A673 (cell line): ENCODE data around the gene ADAMTSL1.

Source experiments
- CTCF ChIP-seq: fragments of 300-800, 200-600 bp; sonication (generic); conservative IDR thresholded peaks from 2 replicates; pipeline ENCODE4 v1.5.1; 2017; ENCODE audit warnings: low read depth, mild to moderate bottlenecking, antibody characterized with exemption, low read length, moderate library complexity, mixed read lengths
- EZH2 ChIP-seq: fragments of 200-600 bp; sonication (generic); IDR thresholded peaks from 2 replicates; pipeline ENCODE4 v1.6.1; 2017; ENCODE audit warnings: borderline replicate concordance, low read depth, mild to moderate bottlenecking, mixed read lengths, antibody characterized with exemption, low read length; ENCODE audit not compliant: poor library complexity, severe bottlenecking

DNA sequence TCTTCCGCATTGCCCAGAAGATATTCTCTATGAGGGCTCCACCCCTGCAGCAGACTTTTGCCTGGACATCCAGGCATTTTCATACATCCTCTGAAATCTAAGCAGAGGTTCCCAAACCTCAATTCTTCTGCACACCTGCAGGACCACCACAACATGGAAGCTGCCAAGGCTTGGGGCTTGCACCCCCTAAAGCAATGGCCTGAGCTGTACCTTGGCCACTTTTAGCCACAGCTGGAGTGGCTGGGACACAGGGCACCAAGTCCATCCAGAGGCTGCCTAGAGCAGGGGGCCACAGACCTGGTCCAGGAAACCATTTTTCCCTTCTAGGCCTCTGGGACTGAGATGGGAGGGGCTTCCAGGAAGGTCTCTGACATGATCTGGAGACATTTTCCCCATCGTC is 60.7 kb downstream of the ADAMTSL1 start:
- TF ChIP-seq CTCF (no peak), EZH2 (no peak)
